NCI-H510A treated with DMSO at 0.1 percent for 48 hours (cell line): ENCODE data around the gene DDX53.

Experiments
- DNase-seq: peaks from one replicate; lab custom pipeline; 2025; lab: John Stamatoyannopoulos, UW

Gene DDX53

GRCh38 chrX:22999696-23000223 is at the start of gene DDX53:
Gene DDX53, plus strand, starts transcription at chrX:22999960. Its CDS starts 98 bp downstream, at chrX:23000058.
- no peak for DNase-seq

- DNase-seq = no peak
Observed at GRCh38 chrX:22950269-22951266, 49.2 kb upstream of the DDX53 start.

GRCh38 chrX:22952010-22952409 is 47.8 kb upstream of the DDX53 start:
- no peak for DNase-seq

- no peak for DNase-seq
Observed at GRCh38 chrX:22958250-22958649, 41.5 kb upstream of the DDX53 start.

- DNase-seq = no peak
Observed at GRCh38 chrX:22959204-22959920, 40.4 kb upstream of the DDX53 start.

GRCh38 chrX:22963196-22963595 is 36.6 kb upstream of the DDX53 start:
- DNase-seq = no peak

GRCh38 chrX:22968494-22968893 is 31.3 kb upstream of the DDX53 start:
- no peak for DNase-seq

- DNase-seq = no peak
Observed at GRCh38 chrX:22969411-22969810, 30.3 kb upstream of the DDX53 start.

- no peak for DNase-seq
Observed at GRCh38 chrX:22970861-22971260, 28.9 kb upstream of the DDX53 start.

- DNase-seq = no peak
Observed at GRCh38 chrX:22974616-22975015, 25.1 kb upstream of the DDX53 start.

GRCh38 chrX:22975786-22976185 is 24.0 kb upstream of the DDX53 start:
- DNase-seq = no peak

GRCh38 chrX:22985958-22986357 is 13.8 kb upstream of the DDX53 start:
- no peak for DNase-seq

- DNase-seq = no peak
Observed at GRCh38 chrX:22987452-22987851, 12.3 kb upstream of the DDX53 start.

GRCh38 chrX:23003116-23003515 is 3.4 kb downstream of the DDX53 start:
- DNase-seq = no peak

GRCh38 chrX:23008431-23009099 is 8.8 kb downstream of the DDX53 start:
- no peak for DNase-seq

- no peak for DNase-seq
Observed at GRCh38 chrX:23012162-23012561, 12.4 kb downstream of the DDX53 start.

- DNase-seq = no peak
Observed at GRCh38 chrX:23012636-23013035, 12.9 kb downstream of the DDX53 start.

GRCh38 chrX:23013366-23013765 is 13.6 kb downstream of the DDX53 start:
- no peak for DNase-seq

- no peak for DNase-seq
Observed at GRCh38 chrX:23031600-23031999, 31.8 kb downstream of the DDX53 start.

- DNase-seq = no peak
Observed at GRCh38 chrX:23035493-23035892, 35.7 kb downstream of the DDX53 start.

GRCh38 chrX:23046443-23046842 is 46.7 kb downstream of the DDX53 start:
- no peak for DNase-seq
